ENCODE data around the gene HLA-DQA1. TPM values are rescaled to one million over a fixed set of nuclear protein-coding genes. Genes with fewer than 3 reads are reported as not detected.

The HLA-DQA1 gene
- total RNA-seq, 1 experiment from 2014 or later, result 0.86 TPM

DNA sequence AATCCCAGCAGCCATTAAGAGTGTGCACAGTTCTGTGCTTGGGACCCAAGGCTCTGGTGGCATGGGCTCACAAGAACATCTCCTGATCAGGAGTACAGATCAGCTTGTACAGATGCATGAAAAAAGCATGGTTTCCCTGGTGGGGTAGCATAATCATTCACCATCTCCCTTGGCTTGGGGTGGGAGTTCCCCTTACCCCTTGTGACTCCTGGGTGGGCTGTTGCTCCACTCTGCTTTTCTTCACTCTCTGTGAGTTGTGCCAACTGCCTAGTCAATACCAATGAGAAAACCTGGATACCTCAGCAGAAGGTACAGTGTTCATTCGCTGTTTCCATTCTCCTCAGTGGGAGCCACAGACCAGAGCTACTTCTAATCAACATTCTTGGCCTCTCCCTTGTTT, 42.8 kb downstream of the HLA-DQA1 start:
- Histone ChIP-seq H3K27me3 (ENCODE audit: insufficient read depth, low read length) (no peaks in the 10 kb centered on the region), H3K36me3 (ENCODE audit: control insufficient read depth in 1 of 2, insufficient read depth in 2 of 2, low read length in 2 of 2) (no peaks in the 10 kb centered on the region), H3K9ac (ENCODE audit: low read length) (no peak overlapping the region), H3K4me1 (ENCODE audit: control insufficient read depth in 1 of 2, insufficient read depth in 2 of 2, low read length in 2 of 2) (no peaks in the 10 kb centered on the region), H3K9me2 (ENCODE audit: insufficient read depth) (no peaks in the 10 kb centered on the region), H4K20me1 (ENCODE audit: insufficient read depth) (no peaks in the 10 kb centered on the region), H3K27ac (ENCODE audit: low read depth, low read length) (no peak overlapping the region), H3K4me2 (ENCODE audit: low read length) (no peak overlapping the region), H3K79me2 (ENCODE audit: insufficient read depth, low read length) (no peaks in the 10 kb centered on the region), H3K4me3 (replicated peaks in 1 of 2; ENCODE audit: low read depth in 1 of 2, low read length in 2 of 2) (no peak overlapping the region), H2AFZ (ENCODE audit: low read depth, low read length, poor library complexity, severe bottlenecking) (no peak overlapping the region), H3K9me3 (ENCODE audit: control insufficient read depth in 1 of 2, insufficient read depth in 1 of 2, low read depth in 1 of 2, low read length in 2 of 2) (no peaks in the 10 kb centered on the region)
- intact Hi-C loops (cut with micrococcal nuclease), result no loop called here
- BruUV-seq (replicated peaks), result no TSS peak
- ChIA-PET CTCF (no interaction called here), POLR2A (no interaction called here), RAD21 (ENCODE audit: low non-redundant PET in 1 of 2, low total read pairs in 2 of 2, uncharacterized antibody in 2 of 2, unreplicated experiment in 2 of 2) (no interaction called here)
- DNase-seq (ENCODE audit: low read depth, low spot score), result no peak
- no peak for ATAC-seq
- TF ChIP-seq, protein P1, sequence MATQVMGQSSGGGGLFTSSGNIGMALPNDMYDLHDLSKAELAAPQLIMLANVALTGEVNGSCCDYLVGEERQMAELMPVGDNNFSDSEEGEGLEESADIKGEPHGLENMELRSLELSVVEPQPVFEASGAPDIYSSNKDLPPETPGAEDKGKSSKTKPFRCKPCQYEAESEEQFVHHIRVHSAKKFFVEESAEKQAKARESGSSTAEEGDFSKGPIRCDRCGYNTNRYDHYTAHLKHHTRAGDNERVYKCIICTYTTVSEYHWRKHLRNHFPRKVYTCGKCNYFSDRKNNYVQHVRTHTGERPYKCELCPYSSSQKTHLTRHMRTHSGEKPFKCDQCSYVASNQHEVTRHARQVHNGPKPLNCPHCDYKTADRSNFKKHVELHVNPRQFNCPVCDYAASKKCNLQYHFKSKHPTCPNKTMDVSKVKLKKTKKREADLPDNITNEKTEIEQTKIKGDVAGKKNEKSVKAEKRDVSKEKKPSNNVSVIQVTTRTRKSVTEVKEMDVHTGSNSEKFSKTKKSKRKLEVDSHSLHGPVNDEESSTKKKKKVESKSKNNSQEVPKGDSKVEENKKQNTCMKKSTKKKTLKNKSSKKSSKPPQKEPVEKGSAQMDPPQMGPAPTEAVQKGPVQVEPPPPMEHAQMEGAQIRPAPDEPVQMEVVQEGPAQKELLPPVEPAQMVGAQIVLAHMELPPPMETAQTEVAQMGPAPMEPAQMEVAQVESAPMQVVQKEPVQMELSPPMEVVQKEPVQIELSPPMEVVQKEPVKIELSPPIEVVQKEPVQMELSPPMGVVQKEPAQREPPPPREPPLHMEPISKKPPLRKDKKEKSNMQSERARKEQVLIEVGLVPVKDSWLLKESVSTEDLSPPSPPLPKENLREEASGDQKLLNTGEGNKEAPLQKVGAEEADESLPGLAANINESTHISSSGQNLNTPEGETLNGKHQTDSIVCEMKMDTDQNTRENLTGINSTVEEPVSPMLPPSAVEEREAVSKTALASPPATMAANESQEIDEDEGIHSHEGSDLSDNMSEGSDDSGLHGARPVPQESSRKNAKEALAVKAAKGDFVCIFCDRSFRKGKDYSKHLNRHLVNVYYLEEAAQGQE (IDR thresholded peaks at IDR 0.05; ENCODE audit: low read depth), result no peak
- TF ChIP-seq SRF (IDR thresholded peaks at IDR 0.05; ENCODE audit: low read depth) (no peak), ZNF274 (IDR thresholded peaks at IDR 0.05; ENCODE audit: low read depth, low read length) (no peak), TCF7L2 (IDR thresholded peaks at IDR 0.05; ENCODE audit: borderline replicate concordance, extremely low read depth, insufficient read depth, insufficient read length) (no peak), SP1 (IDR thresholded peaks at IDR 0.05; ENCODE audit: low read depth) (no peak), SIN3A (IDR thresholded peaks at IDR 0.05; ENCODE audit: low read depth) (no peak), YY1 (IDR thresholded peaks at IDR 0.05; ENCODE audit: extremely low read depth, insufficient replicate concordance, low read depth, low read length) (no peak), EGR1 (IDR thresholded peaks at IDR 0.05; ENCODE audit: low read depth) (no peak), EZH2phosphoT487 (IDR thresholded peaks at IDR 0.05; ENCODE audit: borderline replicate concordance) (no peak), ZFX (IDR thresholded peaks at IDR 0.05) (no peak), ELF1 (IDR thresholded peaks at IDR 0.05; ENCODE audit: borderline replicate concordance, low read depth) (no peak), POLR2A (IDR thresholded peaks at IDR 0.05; ENCODE audit: borderline replicate concordance, extremely low read depth, insufficient read depth, insufficient read length) (no peak), JUND (IDR thresholded peaks at IDR 0.05) (no peak), FOSL1 (IDR thresholded peaks at IDR 0.05; ENCODE audit: low read depth) (no peak)
- TF ChIP-seq, protein P2, sequence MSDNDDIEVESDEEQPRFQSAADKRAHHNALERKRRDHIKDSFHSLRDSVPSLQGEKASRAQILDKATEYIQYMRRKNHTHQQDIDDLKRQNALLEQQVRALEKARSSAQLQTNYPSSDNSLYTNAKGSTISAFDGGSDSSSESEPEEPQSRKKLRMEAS (IDR thresholded peaks at IDR 0.05), result no peak
- TF ChIP-seq, protein P3, sequence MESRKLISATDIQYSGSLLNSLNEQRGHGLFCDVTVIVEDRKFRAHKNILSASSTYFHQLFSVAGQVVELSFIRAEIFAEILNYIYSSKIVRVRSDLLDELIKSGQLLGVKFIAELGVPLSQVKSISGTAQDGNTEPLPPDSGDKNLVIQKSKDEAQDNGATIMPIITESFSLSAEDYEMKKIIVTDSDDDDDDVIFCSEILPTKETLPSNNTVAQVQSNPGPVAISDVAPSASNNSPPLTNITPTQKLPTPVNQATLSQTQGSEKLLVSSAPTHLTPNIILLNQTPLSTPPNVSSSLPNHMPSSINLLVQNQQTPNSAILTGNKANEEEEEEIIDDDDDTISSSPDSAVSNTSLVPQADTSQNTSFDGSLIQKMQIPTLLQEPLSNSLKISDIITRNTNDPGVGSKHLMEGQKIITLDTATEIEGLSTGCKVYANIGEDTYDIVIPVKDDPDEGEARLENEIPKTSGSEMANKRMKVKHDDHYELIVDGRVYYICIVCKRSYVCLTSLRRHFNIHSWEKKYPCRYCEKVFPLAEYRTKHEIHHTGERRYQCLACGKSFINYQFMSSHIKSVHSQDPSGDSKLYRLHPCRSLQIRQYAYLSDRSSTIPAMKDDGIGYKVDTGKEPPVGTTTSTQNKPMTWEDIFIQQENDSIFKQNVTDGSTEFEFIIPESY (IDR thresholded peaks at IDR 0.05; ENCODE audit: extremely low read depth, insufficient replicate concordance, low read length), result no peak
- TF ChIP-seq, protein P4, sequence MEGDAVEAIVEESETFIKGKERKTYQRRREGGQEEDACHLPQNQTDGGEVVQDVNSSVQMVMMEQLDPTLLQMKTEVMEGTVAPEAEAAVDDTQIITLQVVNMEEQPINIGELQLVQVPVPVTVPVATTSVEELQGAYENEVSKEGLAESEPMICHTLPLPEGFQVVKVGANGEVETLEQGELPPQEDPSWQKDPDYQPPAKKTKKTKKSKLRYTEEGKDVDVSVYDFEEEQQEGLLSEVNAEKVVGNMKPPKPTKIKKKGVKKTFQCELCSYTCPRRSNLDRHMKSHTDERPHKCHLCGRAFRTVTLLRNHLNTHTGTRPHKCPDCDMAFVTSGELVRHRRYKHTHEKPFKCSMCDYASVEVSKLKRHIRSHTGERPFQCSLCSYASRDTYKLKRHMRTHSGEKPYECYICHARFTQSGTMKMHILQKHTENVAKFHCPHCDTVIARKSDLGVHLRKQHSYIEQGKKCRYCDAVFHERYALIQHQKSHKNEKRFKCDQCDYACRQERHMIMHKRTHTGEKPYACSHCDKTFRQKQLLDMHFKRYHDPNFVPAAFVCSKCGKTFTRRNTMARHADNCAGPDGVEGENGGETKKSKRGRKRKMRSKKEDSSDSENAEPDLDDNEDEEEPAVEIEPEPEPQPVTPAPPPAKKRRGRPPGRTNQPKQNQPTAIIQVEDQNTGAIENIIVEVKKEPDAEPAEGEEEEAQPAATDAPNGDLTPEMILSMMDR (IDR thresholded peaks at IDR 0.05 in 2 of 3, conservative IDR thresholded peaks at IDR 0.05 in 1 of 3; ENCODE audit: borderline replicate concordance in 1 of 3, insufficient read depth in 1 of 3, low read depth in 2 of 3, low read length in 2 of 3), result no peak
